ENCODE results near the gene HS2ST1.

The HS2ST1 gene

DNA sequence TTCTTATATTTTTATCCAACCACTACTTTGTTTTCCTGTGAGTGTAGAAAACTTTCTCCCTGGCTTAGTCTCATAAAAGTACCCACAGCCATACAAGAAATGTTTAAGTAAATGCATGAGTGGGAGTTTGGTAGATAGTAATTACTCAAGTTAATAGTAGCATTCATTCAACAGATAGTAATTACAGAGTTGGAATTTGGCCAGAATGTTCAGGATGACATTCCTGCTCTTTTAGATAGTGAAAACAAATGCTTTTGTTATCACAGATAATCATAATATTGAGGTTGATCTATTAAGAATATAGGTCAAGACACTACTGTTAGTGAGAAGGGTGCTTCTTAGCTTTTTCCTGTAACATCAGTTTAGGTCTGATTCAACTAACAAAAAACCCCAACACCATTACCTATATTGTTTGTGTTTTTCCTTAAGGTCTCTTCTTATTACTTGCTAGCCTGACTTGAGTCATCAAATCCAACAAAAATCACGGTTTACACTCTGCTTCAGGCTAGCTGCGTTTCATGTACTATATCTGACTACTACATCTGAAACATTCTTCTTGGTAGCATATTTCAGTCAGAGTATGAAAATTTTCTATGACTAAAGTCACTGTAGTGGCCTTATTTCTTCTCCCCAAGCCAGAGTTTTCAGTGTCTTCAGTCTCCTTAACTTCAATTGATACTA lies 163.7 kb downstream of the HS2ST1 start:
- Histone ChIP-seq H3K36me3 (no peaks in the 10 kb centered on the region), H3K27me3 (no peaks in the 10 kb centered on the region), H3K27ac (no peak overlapping the region), H3K9me3 (no peaks in the 10 kb centered on the region), H3K4me1 (ENCODE audit: control insufficient read depth in 1 of 2, insufficient read depth in 1 of 2, low read depth in 1 of 2, low read length in 1 of 2) (no peaks in the 10 kb centered on the region), H3K4me3 (ENCODE audit: low read depth in 1 of 2, low read length in 1 of 2) (no peak overlapping the region)
- TF ChIP-seq CTCF (IDR thresholded peaks at IDR 0.05), result no peak

DNA sequence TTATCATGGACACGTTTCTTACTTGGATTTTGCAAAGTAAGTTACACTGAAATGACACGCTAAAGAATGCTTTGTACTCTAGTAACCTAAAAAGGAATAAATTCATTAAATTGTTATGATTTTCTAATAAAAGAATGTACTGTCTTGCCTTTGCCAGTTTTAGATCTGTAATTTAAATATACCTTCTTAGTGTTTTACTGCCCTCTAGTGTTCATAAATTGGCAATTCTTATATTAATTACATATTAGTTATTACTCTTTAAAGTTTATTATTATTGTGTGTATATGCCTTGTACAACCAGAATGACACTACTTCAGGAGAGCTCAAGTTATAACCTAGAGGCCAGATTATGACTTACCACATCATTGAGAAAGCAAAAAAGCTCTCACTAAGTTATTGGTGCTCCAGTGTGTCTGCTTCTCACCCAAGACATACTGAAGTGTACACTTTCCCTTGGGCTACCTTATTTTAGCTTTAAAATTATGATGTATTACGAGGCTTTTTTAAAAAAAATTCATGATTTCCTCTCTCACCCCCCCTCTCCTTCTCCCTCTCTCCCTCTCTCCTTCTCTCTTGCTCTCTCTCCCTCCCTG lies 169.9 kb downstream of the HS2ST1 start:
- peak; percentile 49 for TF ChIP-seq CTCF (IDR thresholded peaks at IDR 0.05)
- H3K27ac ChIP-seq, result no peak overlapping the region
- H3K36me3 ChIP-seq, result no peaks in the 10 kb centered on the region
- H3K4me1 ChIP-seq (ENCODE audit: control insufficient read depth in 1 of 2, insufficient read depth in 1 of 2, low read depth in 1 of 2, low read length in 1 of 2), result no peaks in the 10 kb centered on the region
- H3K27me3 ChIP-seq, result no peaks in the 10 kb centered on the region
- H3K9me3 ChIP-seq, result no peaks in the 10 kb centered on the region
- no peak overlapping the region for H3K4me3 ChIP-seq (ENCODE audit: low read depth in 1 of 2, low read length in 1 of 2)

DNA sequence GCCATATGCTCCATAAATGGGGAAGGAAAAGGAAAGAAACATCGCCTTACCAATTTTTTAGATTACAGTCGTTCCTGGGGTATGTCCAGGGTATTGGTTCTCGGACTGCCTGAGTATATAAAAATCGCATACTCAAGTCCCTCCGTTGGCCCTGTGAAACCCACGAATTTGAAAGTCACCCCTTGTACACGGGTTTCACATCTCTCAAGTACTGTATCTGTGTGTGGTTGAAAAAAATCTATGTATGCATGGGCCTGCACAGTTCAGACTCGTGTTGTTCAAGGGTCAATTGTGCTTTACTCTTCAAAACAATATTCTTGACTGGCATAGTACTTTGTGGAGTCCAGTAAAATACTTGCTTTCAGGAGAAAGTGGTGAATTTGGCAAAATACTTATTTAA lies 171.7 kb downstream of the HS2ST1 start:
- no peak overlapping the region for H3K27ac ChIP-seq
- no peaks in the 10 kb centered on the region for H3K9me3 ChIP-seq
- no peak overlapping the region for H3K4me3 ChIP-seq (ENCODE audit: low read depth in 1 of 2, low read length in 1 of 2)
- no peaks in the 10 kb centered on the region for H3K27me3 ChIP-seq
- no peaks in the 10 kb centered on the region for H3K4me1 ChIP-seq (ENCODE audit: control insufficient read depth in 1 of 2, insufficient read depth in 1 of 2, low read depth in 1 of 2, low read length in 1 of 2)
- no peak for TF ChIP-seq CTCF (IDR thresholded peaks at IDR 0.05)
- H3K36me3 ChIP-seq, result no peaks in the 10 kb centered on the region

DNA sequence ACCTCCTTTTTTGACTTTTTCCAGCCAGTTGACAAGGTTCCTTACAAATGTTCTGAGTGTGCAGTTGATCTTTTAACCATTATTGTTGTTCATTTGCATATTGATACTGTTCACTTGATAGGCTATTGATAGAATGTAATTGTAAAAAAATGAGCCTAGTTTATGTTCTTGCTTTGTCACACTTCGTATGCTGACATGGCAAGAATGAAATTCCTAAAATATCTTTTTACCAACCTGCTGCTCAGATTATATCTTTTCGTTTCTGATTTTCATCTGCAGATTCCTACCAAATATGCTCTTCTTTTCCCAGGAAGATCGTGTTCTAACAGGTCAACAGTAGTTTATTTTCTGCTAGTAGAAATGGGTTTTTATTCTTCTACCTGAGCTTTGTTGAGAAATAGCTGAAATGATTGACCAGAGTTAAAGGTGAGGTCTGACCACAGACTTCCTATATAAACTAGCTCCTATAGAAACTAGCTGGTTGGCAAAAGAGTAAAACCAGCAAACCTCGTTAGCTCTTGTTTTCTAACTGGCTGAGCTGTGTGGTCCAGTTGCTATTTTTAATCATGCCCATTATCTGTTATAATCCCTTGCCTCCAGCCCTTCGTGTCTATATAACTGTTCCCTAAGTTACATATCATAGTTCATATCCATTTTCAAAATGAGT lies 174.8 kb downstream of the HS2ST1 start:
- Histone ChIP-seq H3K36me3 (no peaks in the 10 kb centered on the region), H3K4me1 (ENCODE audit: control insufficient read depth in 1 of 2, insufficient read depth in 1 of 2, low read depth in 1 of 2, low read length in 1 of 2) (no peaks in the 10 kb centered on the region), H3K4me3 (ENCODE audit: low read depth in 1 of 2, low read length in 1 of 2) (no peak overlapping the region), H3K9me3 (no peaks in the 10 kb centered on the region), H3K27ac (no peak overlapping the region), H3K27me3 (no peaks in the 10 kb centered on the region)
- no peak for TF ChIP-seq CTCF (IDR thresholded peaks at IDR 0.05)

GRCh38 chr1:87089823-87090222 lies 175.4 kb downstream of the HS2ST1 start:
- H3K27me3 ChIP-seq, result no peaks in the 10 kb centered on the region
- TF ChIP-seq CTCF (IDR thresholded peaks at IDR 0.05), result no peak
- H3K9me3 ChIP-seq, result no peaks in the 10 kb centered on the region
- H3K4me1 ChIP-seq (ENCODE audit: control insufficient read depth in 1 of 2, insufficient read depth in 1 of 2, low read depth in 1 of 2, low read length in 1 of 2), result no peaks in the 10 kb centered on the region
- H3K4me3 ChIP-seq (ENCODE audit: low read depth in 1 of 2, low read length in 1 of 2), result no peak overlapping the region
- H3K36me3 ChIP-seq, result no peaks in the 10 kb centered on the region
- no peak overlapping the region for H3K27ac ChIP-seq
